Measurements from ENCODE around the gene ARL14EPL. TPM values are rescaled to one million over a fixed set of nuclear protein-coding genes. Genes with fewer than 3 reads are reported as not detected.
A peak's percentile ranks its signal among the peaks of the same experiment; 100 is the strongest.

ARL14EPL gene
- total and polyA plus RNA-seq, 2 experiments from 2014 or later: not detected

DNA sequence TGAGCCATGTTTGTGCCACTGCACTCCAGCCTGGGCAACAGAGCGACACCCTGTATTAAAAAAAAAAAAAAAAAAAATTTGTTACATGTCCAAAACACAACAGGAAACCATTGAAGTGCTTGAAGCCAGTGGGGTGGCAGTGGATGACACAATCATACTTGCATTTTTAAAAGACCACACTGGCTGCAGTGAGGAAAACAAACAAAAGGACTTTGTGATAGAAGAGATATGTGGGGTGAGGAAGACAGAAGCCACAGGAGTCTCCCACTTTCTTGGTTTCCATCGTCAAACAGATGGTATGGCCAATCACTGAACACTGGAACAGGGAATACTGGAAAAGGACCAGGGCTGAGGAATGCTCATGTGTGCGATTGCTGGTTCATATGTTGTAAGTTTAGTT, 31.7 kb downstream of the ARL14EPL start:
- H3K36me3 ChIP-seq (ENCODE audit: insufficient read depth): no peaks in the 10 kb centered on the region
- DNase-seq (ENCODE audit: low spot score) (no peak), ATAC-seq (no peak)
- H3K4me1 ChIP-seq (ENCODE audit: insufficient read depth): no peaks in the 10 kb centered on the region
- Mint-ChIP-seq H3K27me3 (ENCODE audit: insufficient read depth, low read depth, poor library complexity) (peaks cover 2% of the 10 kb centered on the region), H3K4me3 (no peak overlapping the region), H3K9me3 (no peaks in the 10 kb centered on the region), H3K36me3 (ENCODE audit: low read depth) (no peaks in the 10 kb centered on the region), H3K4me1 (no peaks in the 10 kb centered on the region), H3K27ac (no peak overlapping the region)
- H4K20me1 ChIP-seq (replicated peaks; ENCODE audit: insufficient read depth): no peaks in the 10 kb centered on the region
- no peaks in the 10 kb centered on the region for H3K79me2 ChIP-seq (replicated peaks; ENCODE audit: insufficient read depth)
- no peak for TF ChIP-seq CREB1 (CRISPR knock-in tag; IDR thresholded peaks at IDR 0.05; ENCODE audit: low read depth)
- TF ChIP-seq EZH2 (IDR thresholded peaks at IDR 0.05; ENCODE audit: low read depth, unreplicated experiment): no peak
- TF ChIP-seq POLR2AphosphoS5 (IDR thresholded peaks at IDR 0.05; ENCODE audit: low read depth): no peak
- no peak for TF ChIP-seq EZH2phosphoT487 (IDR thresholded peaks at IDR 0.05; ENCODE audit: unreplicated experiment)
- TF ChIP-seq JUNB (IDR thresholded peaks at IDR 0.05; ENCODE audit: unreplicated experiment): no peak
- no peak for TF ChIP-seq STAT1 (IDR thresholded peaks at IDR 0.05; ENCODE audit: unreplicated experiment)
- H3K9me2 ChIP-seq (ENCODE audit: insufficient read depth): no peaks in the 10 kb centered on the region
- no peak overlapping the region for H2AFZ ChIP-seq
- no peak overlapping the region for H3K4me2 ChIP-seq
- no peak overlapping the region for H3K27ac ChIP-seq (ENCODE audit: low read depth)
- H3K4me3 ChIP-seq: no peak overlapping the region
- no peaks in the 10 kb centered on the region for H3K27me3 ChIP-seq (ENCODE audit: insufficient read depth)
- no peaks in the 10 kb centered on the region for H3F3A ChIP-seq (replicated peaks; ENCODE audit: low read depth)

DNA sequence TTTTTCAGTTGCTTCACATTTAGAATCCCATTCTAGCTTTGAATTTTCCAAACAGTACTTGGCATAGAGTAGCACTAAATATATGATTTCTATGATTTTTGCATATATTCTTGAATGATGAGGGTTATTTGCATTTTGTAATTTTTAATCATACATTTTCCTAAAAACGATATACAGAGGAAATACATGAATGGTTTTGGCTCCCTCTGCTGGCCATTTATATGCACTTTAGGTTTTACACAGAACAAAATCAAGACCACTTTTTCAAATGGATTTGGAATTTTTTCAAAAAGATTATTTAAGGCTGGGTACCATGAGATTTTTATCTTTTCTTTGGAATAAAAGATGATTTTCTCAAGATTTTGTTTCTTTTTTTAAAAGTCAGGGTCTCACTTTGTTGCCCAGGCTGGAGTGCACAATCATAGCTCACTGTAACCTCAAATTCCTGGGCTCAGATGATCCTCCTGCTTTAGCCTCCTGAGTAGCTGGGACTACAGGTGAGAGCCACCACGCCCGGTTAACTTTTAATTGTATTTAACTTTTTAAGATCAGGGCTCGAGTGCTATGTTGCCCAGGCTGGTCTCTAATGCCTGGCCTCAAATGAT, 35.9 kb downstream of the ARL14EPL start:
- H3K4me1 Mint-ChIP-seq: no peaks in the 10 kb centered on the region
- no peaks in the 10 kb centered on the region; the same call in 1 of the 2 replicates for H3K9me2 ChIP-seq (ENCODE audit: insufficient read depth)
- H3F3A ChIP-seq (replicated peaks; ENCODE audit: low read depth): no peaks in the 10 kb centered on the region
- no peaks in the 10 kb centered on the region for H3K27me3 ChIP-seq (ENCODE audit: insufficient read depth)
- no peak overlapping the region for H3K27ac Mint-ChIP-seq
- H3K4me3 Mint-ChIP-seq: no peak overlapping the region
- no peaks in the 10 kb centered on the region for H3K4me1 ChIP-seq (ENCODE audit: insufficient read depth)
- no peak overlapping the region for H3K27ac ChIP-seq (ENCODE audit: low read depth)
- no peaks in the 10 kb centered on the region for H3K36me3 Mint-ChIP-seq (ENCODE audit: low read depth)
- H3K9me3 Mint-ChIP-seq: no peaks in the 10 kb centered on the region
- no peak overlapping the region for H2AFZ ChIP-seq
- TF ChIP-seq CTCF (conservative IDR thresholded peaks at IDR 0.05; ENCODE audit: low read depth in 2 of 2) (peak; percentile 70 to 99), ZNF114 (CRISPR knock-in tag; IDR thresholded peaks at IDR 0.05) (no peak)
- TF ChIP-seq, protein P1, sequence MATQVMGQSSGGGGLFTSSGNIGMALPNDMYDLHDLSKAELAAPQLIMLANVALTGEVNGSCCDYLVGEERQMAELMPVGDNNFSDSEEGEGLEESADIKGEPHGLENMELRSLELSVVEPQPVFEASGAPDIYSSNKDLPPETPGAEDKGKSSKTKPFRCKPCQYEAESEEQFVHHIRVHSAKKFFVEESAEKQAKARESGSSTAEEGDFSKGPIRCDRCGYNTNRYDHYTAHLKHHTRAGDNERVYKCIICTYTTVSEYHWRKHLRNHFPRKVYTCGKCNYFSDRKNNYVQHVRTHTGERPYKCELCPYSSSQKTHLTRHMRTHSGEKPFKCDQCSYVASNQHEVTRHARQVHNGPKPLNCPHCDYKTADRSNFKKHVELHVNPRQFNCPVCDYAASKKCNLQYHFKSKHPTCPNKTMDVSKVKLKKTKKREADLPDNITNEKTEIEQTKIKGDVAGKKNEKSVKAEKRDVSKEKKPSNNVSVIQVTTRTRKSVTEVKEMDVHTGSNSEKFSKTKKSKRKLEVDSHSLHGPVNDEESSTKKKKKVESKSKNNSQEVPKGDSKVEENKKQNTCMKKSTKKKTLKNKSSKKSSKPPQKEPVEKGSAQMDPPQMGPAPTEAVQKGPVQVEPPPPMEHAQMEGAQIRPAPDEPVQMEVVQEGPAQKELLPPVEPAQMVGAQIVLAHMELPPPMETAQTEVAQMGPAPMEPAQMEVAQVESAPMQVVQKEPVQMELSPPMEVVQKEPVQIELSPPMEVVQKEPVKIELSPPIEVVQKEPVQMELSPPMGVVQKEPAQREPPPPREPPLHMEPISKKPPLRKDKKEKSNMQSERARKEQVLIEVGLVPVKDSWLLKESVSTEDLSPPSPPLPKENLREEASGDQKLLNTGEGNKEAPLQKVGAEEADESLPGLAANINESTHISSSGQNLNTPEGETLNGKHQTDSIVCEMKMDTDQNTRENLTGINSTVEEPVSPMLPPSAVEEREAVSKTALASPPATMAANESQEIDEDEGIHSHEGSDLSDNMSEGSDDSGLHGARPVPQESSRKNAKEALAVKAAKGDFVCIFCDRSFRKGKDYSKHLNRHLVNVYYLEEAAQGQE (IDR thresholded peaks at IDR 0.05; ENCODE audit: unreplicated experiment): no peak
- H3K36me3 ChIP-seq (ENCODE audit: insufficient read depth): no peaks in the 10 kb centered on the region
- no peak overlapping the region for H3K4me2 ChIP-seq
- ATAC-seq (no peak), DNase-seq (ENCODE audit: low spot score) (peak; percentile 79)
- peaks cover 2% of the 10 kb centered on the region for H3K27me3 Mint-ChIP-seq (ENCODE audit: insufficient read depth, low read depth, poor library complexity)
- no peaks in the 10 kb centered on the region for H4K20me1 ChIP-seq (replicated peaks; ENCODE audit: insufficient read depth)
- H3K4me3 ChIP-seq: no peak overlapping the region
- no peaks in the 10 kb centered on the region for H3K79me2 ChIP-seq (replicated peaks; ENCODE audit: insufficient read depth)
